D341Med (cell line): Measurements from ENCODE around the gene BNC2.

Experiments used
- DNase-seq: peaks from one replicate; pipeline ENCODE4 v3.0.0; 2012; ENCODE audit warnings: low spot score

BNC2 gene

DNA sequence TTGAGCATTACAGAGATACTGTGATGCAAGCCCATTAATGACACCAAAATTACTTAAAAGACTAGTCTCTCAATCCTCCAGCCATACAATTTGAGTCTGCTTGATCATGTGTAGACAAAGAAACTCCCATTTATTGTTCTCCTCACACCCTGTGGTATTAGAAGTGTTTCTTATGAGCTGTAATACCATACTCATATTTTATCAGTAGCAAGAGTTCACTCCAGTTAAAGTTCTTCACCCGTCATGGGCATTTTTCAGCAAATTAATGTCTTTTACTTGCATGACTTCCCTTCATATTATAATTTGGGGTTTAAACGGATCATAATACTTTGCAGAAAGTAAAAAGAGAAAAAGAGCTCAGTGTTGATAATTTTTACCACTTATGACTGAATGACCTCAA is 242.9 kb downstream of the BNC2 start:
- DNase-seq = no peak

DNA sequence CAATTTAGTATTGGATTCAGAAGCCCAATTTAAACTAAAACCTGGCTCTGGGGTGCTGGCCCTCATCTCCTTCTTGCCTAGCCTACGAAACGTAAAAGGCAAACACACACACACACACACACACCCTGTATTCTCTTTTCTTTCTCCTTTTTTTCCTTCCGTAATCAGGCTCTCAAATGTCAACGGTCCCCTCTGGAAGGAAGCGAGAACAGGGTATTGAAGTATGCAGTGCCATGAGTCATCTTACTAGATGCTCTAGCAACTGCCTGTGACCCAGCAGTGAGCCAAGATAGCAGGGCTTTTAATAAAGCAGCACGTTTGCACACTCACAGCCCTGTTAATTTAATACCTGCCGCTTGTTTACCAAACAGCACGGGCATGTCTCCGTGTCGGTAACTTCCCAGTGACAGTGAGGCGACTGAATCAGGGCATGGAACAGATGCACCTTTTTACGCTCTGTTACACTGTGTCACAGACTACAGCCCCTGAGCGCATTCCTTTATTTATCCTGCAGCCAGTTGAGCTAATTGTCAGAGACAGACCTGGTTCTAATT is 243.8 kb downstream of the BNC2 start:
- DNase-seq = no peak

DNA sequence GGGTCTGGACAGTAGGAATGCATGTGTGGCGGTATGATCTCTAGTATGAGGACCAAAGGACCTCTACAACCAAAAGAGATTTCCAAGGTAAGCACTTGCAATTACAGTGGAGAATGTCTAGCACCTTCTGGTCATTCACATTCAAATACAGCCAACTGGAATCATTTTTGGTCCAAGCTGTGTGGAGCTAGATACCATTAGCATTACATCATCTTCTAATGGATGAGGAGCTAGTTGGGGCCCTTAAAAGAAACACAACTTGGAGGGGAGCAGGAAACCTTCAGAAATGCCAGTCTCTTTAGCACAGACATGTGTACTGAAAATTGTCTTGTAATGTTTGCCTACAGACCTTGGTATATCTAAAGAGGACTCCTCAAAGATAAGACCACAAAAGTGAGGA is 244.7 kb downstream of the BNC2 start:
- DNase-seq = no peak

DNA sequence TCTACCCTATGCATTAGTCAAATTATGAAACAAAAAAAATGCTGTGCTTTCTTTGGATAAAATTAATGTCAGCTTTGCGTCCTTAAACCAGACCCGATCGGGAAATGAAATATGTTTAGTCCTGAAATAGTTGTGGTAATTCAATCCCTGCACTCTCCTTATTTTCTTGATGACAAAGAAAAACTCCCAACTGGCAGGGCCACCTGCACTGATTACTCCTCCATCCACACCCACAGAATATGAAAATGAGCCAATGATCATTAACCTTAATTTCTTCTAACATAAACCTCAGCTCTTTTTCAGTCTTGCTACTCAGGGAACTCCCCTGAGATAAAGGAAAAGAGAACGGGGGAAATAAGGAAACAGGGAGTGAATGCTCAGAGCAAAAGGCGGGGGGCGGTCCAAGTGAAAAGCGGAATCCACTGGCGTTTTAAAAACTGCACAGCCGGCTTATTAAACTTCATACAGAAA is 245.3 kb downstream of the BNC2 start:
- no peak for DNase-seq

DNA sequence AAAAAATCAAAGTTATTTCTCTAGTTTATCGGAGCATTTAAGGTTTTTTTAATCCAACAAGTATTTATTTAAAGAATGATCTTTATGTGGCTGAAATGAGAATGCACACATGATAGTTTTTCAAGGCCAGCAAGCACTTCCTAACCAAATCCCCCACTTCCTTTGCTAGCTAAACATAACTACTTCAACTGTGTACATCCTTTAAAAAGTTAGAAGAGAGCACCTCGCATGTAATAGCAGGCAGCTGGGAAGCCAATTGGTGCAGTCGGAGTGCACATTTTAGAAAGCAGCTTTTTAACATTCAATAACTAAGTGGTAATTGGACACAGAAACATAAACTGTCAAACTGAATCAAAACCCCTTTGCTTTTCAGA is 245.7 kb downstream of the BNC2 start:
- DNase-seq = no peak

DNA sequence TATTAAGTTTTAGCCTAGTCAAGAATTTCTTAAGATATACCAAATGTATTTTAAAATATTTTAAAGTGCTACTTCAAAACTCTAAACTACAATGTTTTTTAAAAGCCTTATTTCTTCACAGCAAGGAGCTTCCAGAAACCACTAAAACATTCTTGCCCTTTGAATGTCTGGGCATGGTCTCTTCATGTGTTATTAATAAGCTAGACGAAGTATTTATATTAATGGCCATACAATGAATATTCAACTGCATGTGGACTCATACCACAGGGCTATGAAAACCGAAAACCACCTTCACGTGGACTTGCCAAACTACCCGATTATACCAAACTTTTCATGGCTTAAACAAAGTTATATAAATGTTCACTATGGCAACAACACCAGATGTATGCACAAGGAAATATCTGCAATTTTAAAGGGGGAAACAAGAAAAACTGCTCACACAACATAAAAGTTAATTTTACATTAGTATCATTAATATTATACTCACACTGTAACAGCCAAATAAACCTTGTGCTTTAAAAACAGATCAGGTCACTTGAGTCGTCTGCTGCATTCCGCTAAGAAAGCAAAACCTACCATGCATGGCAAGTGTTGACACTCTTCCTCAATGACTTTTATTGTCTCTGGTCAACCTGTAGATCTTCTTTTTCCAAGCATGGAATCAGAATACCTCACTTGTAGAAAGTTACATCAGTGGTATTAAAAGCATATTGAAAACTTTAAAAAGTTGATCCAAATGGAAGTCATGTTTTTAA is 246.3 kb downstream of the BNC2 start:
- DNase-seq = no peak

DNA sequence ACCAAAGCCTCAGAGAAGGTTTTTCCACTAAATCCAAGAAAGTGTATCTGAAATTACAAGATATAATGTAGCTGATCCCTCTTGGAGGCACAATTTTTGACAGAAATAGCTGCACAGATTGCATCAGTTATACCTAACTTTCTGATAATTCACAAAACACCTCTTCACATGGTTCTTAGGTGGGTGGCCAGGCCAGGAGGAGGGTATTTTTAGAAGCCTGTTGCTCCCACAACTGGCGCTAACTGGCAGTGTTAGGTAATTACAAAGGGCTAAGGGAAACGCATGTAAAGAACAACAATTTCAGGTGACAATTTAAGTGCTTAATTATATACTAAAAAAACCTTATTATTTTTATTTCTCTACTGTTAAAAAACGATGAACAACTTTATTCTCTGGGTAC is 247.9 kb downstream of the BNC2 start:
- no peak for DNase-seq

DNA sequence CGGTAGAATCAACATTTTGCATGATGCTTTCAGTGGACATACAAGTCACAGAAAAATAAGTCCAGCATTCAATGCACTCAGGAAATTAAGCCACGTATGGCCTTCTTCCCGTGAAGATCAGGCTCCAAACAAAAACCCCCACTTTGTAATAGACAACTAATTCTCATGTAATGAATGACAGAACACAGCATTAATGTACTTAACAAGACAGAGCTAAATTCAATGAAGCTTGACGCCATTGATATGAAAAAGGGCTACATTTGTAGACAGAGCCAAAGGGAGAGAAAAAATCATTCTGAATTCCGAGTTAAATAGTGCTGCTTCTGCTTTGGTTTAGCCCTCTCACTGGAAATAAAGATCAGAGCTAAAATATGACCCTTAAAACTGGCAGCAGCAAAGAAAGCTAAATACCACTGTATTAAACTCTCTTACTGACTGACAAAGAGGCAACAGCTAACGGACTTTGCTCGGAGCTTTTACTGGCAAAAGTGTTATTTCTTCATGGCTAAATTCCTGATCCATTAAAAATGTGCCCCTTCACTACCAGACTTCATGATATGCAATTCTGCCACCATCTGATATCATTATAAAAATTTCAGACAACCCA is 250.5 kb downstream of the BNC2 start:
- no peak for DNase-seq

DNA sequence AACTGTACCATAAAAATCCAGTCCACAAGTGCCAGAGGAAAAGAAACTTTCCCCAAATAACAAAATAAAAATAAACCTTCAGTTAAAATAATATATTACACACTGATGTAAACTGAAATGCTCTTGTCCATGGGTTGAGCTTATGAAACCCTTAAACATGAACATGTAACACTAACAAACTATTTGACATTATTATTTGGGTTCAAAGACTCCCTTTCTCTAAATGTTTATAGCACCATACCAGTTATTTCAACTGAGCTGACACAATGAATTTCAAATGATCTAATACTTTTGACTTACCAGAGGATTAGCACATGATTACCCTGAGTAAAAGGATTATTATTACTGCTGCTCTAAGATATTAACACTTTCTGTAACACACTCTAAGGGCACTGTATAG is 251.1 kb downstream of the BNC2 start:
- DNase-seq = no peak

DNA sequence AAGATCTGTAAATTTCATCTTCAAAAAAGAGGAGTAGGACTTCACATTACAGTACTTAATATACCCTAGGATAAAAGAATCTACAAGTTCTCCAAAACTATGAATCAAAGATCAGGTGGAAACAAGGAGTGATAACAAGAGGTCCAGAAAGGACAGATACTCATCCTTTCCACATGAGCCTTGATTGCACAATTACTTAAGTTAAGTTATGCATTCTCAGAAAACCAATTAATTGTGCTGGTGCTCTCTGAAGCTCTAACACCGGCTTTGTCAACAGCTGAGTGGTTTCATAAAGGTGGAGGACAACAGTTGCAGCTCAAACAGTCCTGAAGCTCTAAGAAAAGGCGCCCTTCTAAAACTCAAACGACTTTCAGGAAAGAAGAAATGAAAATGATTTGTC is 251.9 kb downstream of the BNC2 start:
- no peak for DNase-seq

DNA sequence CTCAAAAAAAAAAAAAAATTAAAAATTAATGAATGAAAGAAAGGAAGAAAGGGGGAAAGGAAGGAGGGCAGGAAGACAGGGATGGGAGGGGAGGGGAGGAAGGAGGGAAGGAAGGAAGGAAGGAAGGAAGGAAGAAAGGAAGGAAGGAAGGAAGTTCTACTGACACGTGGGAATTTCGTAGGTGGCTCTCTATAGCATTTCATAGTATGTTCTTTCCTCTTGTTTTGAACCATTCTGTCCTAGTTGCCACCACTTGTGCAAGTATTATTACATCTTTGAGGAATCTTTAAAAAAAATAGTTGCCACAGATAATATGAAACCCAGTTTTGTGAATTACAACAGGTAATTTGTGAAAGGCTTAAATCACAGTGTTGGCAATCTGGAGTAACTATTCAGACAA is 253.8 kb downstream of the BNC2 start:
- no peak for DNase-seq

DNA sequence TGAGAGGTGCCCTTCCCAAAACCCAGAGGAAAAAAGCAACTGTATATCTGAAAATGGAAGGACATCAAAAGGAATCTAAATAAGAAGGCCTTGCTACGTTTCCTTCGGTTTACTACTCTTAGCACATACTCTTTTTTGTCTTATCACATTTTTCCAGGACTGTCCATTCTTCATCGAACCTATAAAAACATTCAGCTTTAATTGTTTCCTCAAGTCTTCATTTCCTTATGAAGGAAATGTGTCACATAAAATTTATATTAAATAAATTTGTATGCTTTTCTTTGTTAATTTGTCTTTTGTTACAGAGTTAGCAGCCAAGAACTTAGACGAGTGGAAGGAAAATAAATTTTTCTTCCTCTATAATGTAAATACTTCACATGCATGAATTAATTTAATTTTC is 255.0 kb downstream of the BNC2 start:
- DNase-seq = no peak

DNA sequence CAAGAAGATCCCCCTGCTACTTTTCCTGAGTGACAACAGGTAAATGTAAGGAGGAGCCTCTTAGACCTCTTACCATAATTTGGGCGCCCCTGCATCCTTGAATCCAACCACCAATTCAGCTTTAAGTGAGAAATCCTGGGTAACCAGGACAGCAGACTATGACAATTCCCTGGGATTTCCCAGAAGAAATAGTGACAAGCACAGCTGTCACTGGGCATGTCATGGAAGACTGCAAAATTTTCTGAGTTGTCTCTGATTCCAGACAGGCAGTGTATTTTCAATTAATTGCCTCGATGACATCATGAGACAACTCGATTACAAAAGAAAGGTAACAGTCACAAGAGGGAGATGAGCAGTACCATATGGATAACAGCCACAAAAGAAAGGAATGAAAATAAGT is 256.9 kb downstream of the BNC2 start:
- no peak for DNase-seq

DNA sequence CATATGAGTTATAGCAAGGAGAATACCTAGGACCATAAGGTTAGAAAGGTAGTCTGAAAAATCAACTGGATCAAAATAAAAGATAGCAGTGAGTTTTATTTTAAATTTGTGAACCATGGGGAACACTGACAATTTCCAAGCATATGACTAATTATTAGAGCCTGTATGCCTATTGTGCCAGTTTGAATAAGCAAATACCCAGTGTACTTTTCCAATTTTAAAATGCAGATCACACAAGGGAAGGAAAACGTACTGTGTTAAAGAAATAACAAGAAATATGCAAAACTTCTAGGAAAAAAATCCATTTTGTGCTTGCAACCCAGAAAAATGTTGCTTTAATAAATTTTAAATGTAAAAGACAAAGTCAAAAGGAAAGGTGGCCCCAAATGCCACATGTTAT is 257.4 kb downstream of the BNC2 start:
- DNase-seq = no peak

DNA sequence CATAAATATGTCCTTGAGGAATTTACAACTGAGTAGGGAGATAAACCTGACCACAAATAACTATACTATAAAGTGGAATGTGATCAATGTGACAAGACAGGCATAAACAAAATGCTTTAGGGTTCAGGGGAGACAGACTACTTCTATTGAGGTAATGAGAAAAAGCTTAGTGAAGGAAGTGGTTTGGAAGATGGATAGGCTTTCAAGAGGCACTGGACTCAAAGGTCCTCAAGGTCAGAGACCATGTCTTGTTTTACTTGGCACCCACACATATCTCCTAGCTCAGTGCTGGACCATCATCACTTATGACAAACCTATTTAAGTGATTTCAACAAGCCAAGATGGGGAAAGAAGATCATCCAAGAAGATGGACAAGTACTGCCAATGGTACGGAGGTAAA is 257.8 kb downstream of the BNC2 start:
- no peak for DNase-seq

DNA sequence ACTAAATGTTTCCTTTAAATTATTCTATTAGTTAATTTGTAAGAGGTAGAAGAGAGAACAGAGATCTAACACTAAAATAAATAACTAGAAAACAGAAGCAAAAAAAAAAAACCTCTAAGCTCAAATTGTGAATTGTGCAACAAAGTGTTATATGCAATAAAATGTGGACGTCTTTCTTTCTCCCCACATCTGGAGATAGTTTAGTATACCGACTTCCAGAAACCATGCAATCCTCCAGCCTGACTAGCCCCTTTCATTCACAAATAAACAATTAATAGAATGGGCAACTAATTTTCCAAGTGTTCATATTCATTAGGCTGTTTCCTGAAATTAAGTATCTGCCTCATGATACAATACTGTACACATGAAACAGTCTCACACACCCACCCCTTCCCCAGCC is 258.5 kb downstream of the BNC2 start:
- DNase-seq = no peak

DNA sequence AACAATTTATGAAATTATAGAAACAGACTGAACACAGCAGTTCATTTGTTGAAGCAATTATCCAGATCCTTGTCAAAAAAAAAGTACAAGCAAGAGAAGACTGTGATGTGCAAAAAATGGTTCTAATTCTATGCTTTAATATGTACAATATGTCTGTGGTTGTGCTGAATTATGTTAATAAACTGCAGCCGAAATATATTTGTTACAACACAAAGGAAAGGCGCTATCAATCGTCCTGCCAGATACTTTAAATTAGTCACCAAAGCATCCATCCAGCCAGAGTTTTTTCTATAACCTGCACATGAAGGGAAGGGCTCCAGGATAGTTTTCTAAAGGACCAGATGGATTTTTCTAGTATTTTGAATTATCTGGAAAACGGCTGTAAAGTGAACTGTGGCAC is 259.5 kb downstream of the BNC2 start:
- no peak for DNase-seq

DNA sequence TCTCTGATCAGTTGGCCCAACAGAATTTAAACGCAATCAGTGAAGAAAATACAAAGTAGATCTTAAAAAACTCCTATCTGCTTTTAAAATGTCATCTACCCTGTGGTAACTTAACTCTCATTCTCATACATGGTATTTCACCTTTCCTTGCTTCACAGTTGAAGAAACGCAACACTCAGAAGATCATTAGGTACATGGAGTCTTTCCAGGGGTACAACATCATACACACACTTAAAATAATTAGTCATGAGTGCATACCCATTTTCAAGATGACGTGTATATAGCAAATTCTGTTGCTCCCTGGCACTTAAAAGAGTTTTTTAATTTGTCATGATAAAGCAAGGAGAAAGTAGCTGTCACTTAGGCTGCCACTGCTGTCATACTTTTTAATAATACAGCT is 259.9 kb downstream of the BNC2 start:
- no peak for DNase-seq

DNA sequence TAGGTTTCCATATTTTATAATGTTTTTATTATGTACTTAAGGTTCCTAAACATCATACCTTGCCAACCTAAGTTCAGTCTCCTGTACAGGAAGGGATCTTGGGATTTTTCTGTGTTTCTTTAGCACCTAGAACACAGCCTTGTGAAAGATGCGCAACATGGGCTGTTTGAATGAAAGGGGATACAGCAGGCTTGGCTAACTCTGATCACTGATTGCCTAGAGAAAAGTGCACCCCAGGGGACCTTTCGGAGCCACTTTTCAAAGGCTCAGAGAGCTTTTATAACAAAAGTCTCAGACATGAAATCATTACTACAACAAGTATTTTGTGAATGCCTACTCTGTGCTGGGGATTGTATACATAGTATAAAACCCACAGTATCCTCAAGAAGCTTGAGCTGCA is 261.6 kb downstream of the BNC2 start:
- no peak for DNase-seq

DNA sequence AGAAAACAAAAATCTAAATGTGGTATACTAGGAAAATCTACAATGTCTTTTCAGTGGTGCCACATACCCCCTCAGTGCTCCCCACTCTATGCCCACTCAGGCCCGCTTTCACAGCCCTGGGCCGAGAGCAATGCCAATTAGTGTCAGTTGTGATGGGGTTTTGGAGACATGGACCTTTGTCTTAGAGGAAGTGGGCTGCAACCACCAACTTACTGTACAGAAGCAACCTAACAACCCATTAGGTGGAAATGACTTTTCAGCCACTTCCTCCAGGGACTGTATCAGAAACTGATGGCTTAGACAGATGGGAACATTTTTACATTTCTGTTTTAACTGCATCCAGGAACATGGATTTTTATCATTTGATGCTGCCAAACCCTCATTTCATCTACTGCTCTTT is 268.0 kb downstream of the BNC2 start:
- no peak for DNase-seq

DNA sequence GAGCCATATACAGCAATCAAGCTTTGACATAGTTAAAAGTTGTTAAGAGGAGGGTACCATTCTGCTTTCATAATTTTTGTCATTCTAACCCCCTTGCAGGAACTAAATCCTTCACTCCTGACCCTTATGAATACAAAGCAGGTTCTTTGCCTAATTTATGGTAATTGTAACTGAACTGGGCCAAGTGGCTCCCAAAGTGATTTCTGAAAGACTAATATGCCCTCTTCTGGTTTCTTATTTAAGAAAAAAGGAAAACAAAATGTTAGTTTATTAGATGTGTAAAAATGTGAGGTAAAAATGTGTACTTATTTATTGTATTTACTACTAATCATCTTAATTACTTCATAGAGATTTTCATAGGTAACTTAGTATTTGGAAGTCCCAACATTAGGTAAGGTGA is 268.5 kb downstream of the BNC2 start:
- DNase-seq = no peak

DNA sequence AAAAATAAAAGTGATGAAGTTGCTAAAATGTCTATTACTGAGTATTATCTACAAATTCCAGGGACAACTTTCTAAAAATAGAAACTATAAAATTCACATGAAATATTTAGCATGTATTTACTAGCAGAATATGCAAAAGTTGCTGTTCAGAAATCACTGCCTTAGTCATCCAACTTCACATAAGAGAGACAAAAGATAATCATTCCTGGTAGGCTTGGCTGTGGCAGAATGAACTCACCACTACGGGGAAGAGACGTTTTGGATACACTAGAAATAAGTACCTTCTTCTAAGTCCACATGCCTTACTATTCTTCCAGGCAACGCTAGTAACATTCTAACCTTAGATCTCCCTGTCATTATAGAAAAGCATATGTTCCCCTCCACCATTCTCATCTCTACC is 272.2 kb downstream of the BNC2 start:
- DNase-seq = no peak

DNA sequence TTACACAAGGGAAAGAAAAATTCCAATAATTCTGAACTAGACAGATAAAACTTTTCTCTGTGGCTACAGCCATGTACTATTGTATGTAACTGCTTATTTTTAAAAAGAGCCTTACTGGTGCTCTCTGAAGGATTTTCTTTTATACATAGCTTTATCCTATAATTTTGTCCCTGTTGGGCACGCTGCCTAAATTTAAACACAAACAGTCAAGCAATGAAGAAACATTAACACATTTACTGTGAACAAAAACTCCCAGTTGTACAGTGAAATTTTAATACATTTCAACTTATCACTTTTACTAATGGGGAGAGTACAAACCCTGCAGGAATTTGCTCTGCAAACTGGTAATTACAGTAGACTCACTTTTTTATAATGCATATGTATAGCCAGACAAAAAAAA is 273.3 kb downstream of the BNC2 start:
- DNase-seq = no peak

DNA sequence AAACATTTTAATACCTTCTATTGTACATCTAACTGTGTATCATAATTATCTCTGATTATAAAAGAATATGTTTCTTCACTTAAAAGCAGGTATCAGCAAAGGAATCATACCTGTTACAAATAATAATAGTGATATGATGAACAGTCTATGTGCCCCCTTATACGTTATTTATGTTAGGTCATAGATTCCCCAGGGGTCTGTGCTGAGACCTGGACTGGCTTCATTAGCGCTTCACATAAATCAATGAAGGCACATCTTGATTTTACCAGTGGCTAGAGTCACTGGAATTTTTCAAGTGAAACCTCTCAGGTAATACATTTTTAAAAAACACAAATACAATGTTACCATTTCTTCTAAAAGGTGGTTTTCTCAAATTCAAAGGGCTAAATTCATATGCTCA is 275.2 kb downstream of the BNC2 start:
- DNase-seq = no peak
